Activated naive CD4-positive, alpha-beta T cell treated with anti-CD3 and anti-CD28 coated beads, Interleukin-2, amount 50 U/mL, for 24 hours (primary cell): ENCODE results near the gene LHX5.

Source experiments
- H3K27ac Mint-ChIP-seq: one replicate; pipeline ENCODE4 v1.8.0; 2021; ENCODE audit warnings: mild to moderate bottlenecking, mixed read lengths
- H3K27me3 Mint-ChIP-seq: one replicate; pipeline ENCODE4 v1.8.0; 2021; ENCODE audit warnings: mixed read lengths
- H3K36me3 Mint-ChIP-seq: one replicate; pipeline ENCODE4 v1.8.0; 2021; ENCODE audit warnings: mixed read lengths
- H3K4me1 Mint-ChIP-seq: one replicate; pipeline ENCODE4 v1.8.0; 2021; ENCODE audit warnings: mixed read lengths
- H3K4me3 Mint-ChIP-seq: one replicate; pipeline ENCODE4 v1.8.0; 2021; ENCODE audit warnings: mild to moderate bottlenecking, mixed read lengths
- H3K9me3 Mint-ChIP-seq: one replicate; pipeline ENCODE4 v1.8.0; 2021; ENCODE audit warnings: mixed read lengths

Gene LHX5

GRCh38 chr12:113485330-113485729, 13.7 kb upstream of the LHX5 start:
- no peaks in the 10 kb centered on the region for H3K36me3 Mint-ChIP-seq
- peaks cover 1% of the 10 kb centered on the region for H3K4me1 Mint-ChIP-seq
- H3K27ac Mint-ChIP-seq = no peak overlapping the region
- H3K9me3 Mint-ChIP-seq = peaks cover 10% of the 10 kb centered on the region
- H3K27me3 Mint-ChIP-seq = peaks cover 61% of the 10 kb centered on the region
- H3K4me3 Mint-ChIP-seq = no peak overlapping the region

- Mint-ChIP-seq H3K36me3 (no peaks in the 10 kb centered on the region), H3K27me3 (peaks cover 70% of the 10 kb centered on the region), H3K4me1 (peaks cover 12% of the 10 kb centered on the region), H3K9me3 (peaks cover 12% of the 10 kb centered on the region), H3K4me3 (no peak overlapping the region), H3K27ac (no peak overlapping the region)
Observed at GRCh38 chr12:113482334-113482733, 10.7 kb upstream of the LHX5 start.

- Mint-ChIP-seq H3K27me3 (peaks cover 66% of the 10 kb centered on the region), H3K4me1 (peaks cover 12% of the 10 kb centered on the region), H3K4me3 (no peak overlapping the region)
Observed at GRCh38 chr12:113480336-113480971, 8.8 kb upstream of the LHX5 start.

GRCh38 chr12:113479590-113480335, 8.1 kb upstream of the LHX5 start:
- Mint-ChIP-seq H3K36me3 (no peaks in the 10 kb centered on the region), H3K4me3 (peak overlapping the region; percentile 5), H3K4me1 (peaks cover 12% of the 10 kb centered on the region), H3K27me3 (peaks cover 70% of the 10 kb centered on the region), H3K9me3 (peaks cover 12% of the 10 kb centered on the region), H3K27ac (peak overlapping the region; percentile 41)

More at GRCh38 chr12:113480336-113480971, 8.8 kb upstream of the LHX5 start:
- Mint-ChIP-seq H3K27ac (peak overlapping the region; percentile 72), H3K9me3 (peaks cover 12% of the 10 kb centered on the region), H3K36me3 (no peaks in the 10 kb centered on the region)

GRCh38 chr12:113479216-113479589, 7.5 kb upstream of the LHX5 start:
- Mint-ChIP-seq H3K27me3 (peaks cover 71% of the 10 kb centered on the region), H3K9me3 (peaks cover 12% of the 10 kb centered on the region), H3K36me3 (no peaks in the 10 kb centered on the region), H3K27ac (no peak overlapping the region), H3K4me3 (peak overlapping the region; percentile 5), H3K4me1 (peaks cover 17% of the 10 kb centered on the region)

- peaks cover 70% of the 10 kb centered on the region for H3K27me3 Mint-ChIP-seq
- no peak overlapping the region for H3K27ac Mint-ChIP-seq
Observed at GRCh38 chr12:113478351-113479011, 6.8 kb upstream of the LHX5 start.

GRCh38 chr12:113477842-113478215, 6.2 kb upstream of the LHX5 start:
- H3K9me3 Mint-ChIP-seq = peaks cover 12% of the 10 kb centered on the region
- peaks cover 70% of the 10 kb centered on the region for H3K27me3 Mint-ChIP-seq
- no peak overlapping the region for H3K27ac Mint-ChIP-seq
- H3K4me3 Mint-ChIP-seq = no peak overlapping the region
- H3K4me1 Mint-ChIP-seq = peaks cover 20% of the 10 kb centered on the region
- H3K36me3 Mint-ChIP-seq = no peaks in the 10 kb centered on the region

More at GRCh38 chr12:113478351-113479011, 6.8 kb upstream of the LHX5 start:
- H3K4me1 Mint-ChIP-seq = peaks cover 20% of the 10 kb centered on the region
- H3K9me3 Mint-ChIP-seq = peaks cover 12% of the 10 kb centered on the region
- H3K4me3 Mint-ChIP-seq = no peak overlapping the region
- H3K36me3 Mint-ChIP-seq = no peaks in the 10 kb centered on the region

- Mint-ChIP-seq H3K27ac (no peak overlapping the region), H3K36me3 (no peaks in the 10 kb centered on the region), H3K4me1 (peaks cover 20% of the 10 kb centered on the region), H3K9me3 (peaks cover 8% of the 10 kb centered on the region), H3K27me3 (peaks cover 68% of the 10 kb centered on the region), H3K4me3 (no peak overlapping the region)
Observed at GRCh38 chr12:113477171-113477841, 5.6 kb upstream of the LHX5 start.

- Mint-ChIP-seq H3K27ac (no peak overlapping the region), H3K36me3 (no peaks in the 10 kb centered on the region), H3K4me1 (peaks cover 23% of the 10 kb centered on the region), H3K27me3 (peaks cover 67% of the 10 kb centered on the region), H3K9me3 (peaks cover 5% of the 10 kb centered on the region), H3K4me3 (no peak overlapping the region)
Observed at GRCh38 chr12:113476176-113476986, 4.7 kb upstream of the LHX5 start.

GRCh38 chr12:113475451-113476175, 3.9 kb upstream of the LHX5 start:
- H3K27me3 Mint-ChIP-seq = peaks cover 64% of the 10 kb centered on the region
- no peaks in the 10 kb centered on the region for H3K36me3 Mint-ChIP-seq
- H3K27ac Mint-ChIP-seq = no peak overlapping the region
- H3K4me1 Mint-ChIP-seq = peaks cover 23% of the 10 kb centered on the region
- H3K4me3 Mint-ChIP-seq = no peak overlapping the region
- H3K9me3 Mint-ChIP-seq = peaks cover 4% of the 10 kb centered on the region

GRCh38 chr12:113474635-113475436, 3.2 kb upstream of the LHX5 start:
- no peaks in the 10 kb centered on the region for H3K9me3 Mint-ChIP-seq
- H3K4me3 Mint-ChIP-seq = no peak overlapping the region
- no peaks in the 10 kb centered on the region for H3K36me3 Mint-ChIP-seq
- peaks cover 17% of the 10 kb centered on the region for H3K4me1 Mint-ChIP-seq
- H3K27ac Mint-ChIP-seq = no peak overlapping the region
- peaks cover 62% of the 10 kb centered on the region for H3K27me3 Mint-ChIP-seq

- Mint-ChIP-seq H3K9me3 (no peaks in the 10 kb centered on the region), H3K27me3 (peaks cover 56% of the 10 kb centered on the region), H3K27ac (no peak overlapping the region), H3K4me3 (no peak overlapping the region), H3K36me3 (no peaks in the 10 kb centered on the region), H3K4me1 (peaks cover 11% of the 10 kb centered on the region)
Observed at GRCh38 chr12:113473942-113474341, 2.3 kb upstream of the LHX5 start.

GRCh38 chr12:113473400-113473799, 1.7 kb upstream of the LHX5 start:
- Mint-ChIP-seq H3K27ac (no peak overlapping the region), H3K36me3 (no peaks in the 10 kb centered on the region), H3K4me3 (no peak overlapping the region), H3K27me3 (peaks cover 56% of the 10 kb centered on the region), H3K9me3 (no peaks in the 10 kb centered on the region), H3K4me1 (peaks cover 14% of the 10 kb centered on the region)
